ENCODE results near the gene CD5L.

Gene CD5L

GRCh38 chr1:157806431-157807149 is 35.0 kb downstream of the CD5L start:
- no peak for DNase-seq

GRCh38 chr1:157803851-157804250 is 37.8 kb downstream of the CD5L start:
- DNase-seq: no peak

GRCh38 chr1:157799996-157800395 is 41.6 kb downstream of the CD5L start:
- no peak for DNase-seq

- DNase-seq: no peak
Observed at GRCh38 chr1:157798211-157798610, 43.4 kb downstream of the CD5L start.

GRCh38 chr1:157785248-157785647 is 56.4 kb downstream of the CD5L start:
- DNase-seq: no peak

GRCh38 chr1:157784801-157785200 is 56.8 kb downstream of the CD5L start:
- DNase-seq: no peak

GRCh38 chr1:157782931-157783330 is 58.7 kb downstream of the CD5L start:
- no peak for DNase-seq

- no peak for DNase-seq
Observed at GRCh38 chr1:157781048-157781447, 60.6 kb downstream of the CD5L start.

Data from activated naive CD4-positive, alpha-beta T cell (primary cell).